PC-3 (cell line): Measurements from ENCODE around the gene KDF1. TPM values are rescaled to one million over a fixed set of nuclear protein-coding genes. Genes with fewer than 3 reads are reported as not detected.

Experiments used
- ATAC-seq: fragments of 200-7000 bp; cut with Tn5 transposase; 2 replicates; pipeline ENCODE4 v1.9.1; 2020; ENCODE audit warnings: mild to moderate bottlenecking, moderate library complexity
- BruUV-seq: library from RNA; stranded (reverse); fragments of 400-500 nt; replicated peaks from 2 replicates; lab custom pipeline; 2021; lab: Mats Ljungman, UMichigan
- CTCF ChIA-PET: fragments of 300-600 bp; sonication (Branson Sonifier 250); formaldehyde crosslinking; loops from one replicate; lab custom pipeline; 2022; ENCODE audit warnings: antibody characterized with exemption; lab: Charles Lee
- POLR2A ChIA-PET: fragments of 300-600 bp; sonication (Branson Sonifier 250); formaldehyde crosslinking; loops from one replicate; lab custom pipeline; 2022; ENCODE audit warnings: antibody characterized with exemption; ENCODE audit not compliant: unreplicated experiment; lab: Charles Lee
- DNase-seq: peaks from one replicate; pipeline ENCODE4 v3.0.0-alpha.2; 2015
- H2AFZ ChIP-seq: fragments of 300-600 bp; sonication (generic); 2 replicates; pipeline ENCODE4 v1.6.0; 2016; ENCODE audit warnings: antibody characterized with exemption, low read length
- H3F3A ChIP-seq: fragments of 300-600 bp; sonication (generic); one replicate; pipeline ENCODE4 v1.6.0; 2017; ENCODE audit warnings: antibody characterized with exemption, low read length, control low read depth, mild to moderate bottlenecking; ENCODE audit not compliant: unreplicated experiment
- H3K27ac ChIP-seq: fragments of 300-600 bp; sonication (generic); 2 replicates; pipeline ENCODE4 v1.5.1; 2016; ENCODE audit warnings: mild to moderate bottlenecking, low read length
- H3K27me3 ChIP-seq: fragments of 300-600 bp; sonication (generic); 2 replicates; pipeline ENCODE4 v1.6.1; 2016; ENCODE audit warnings: low read length, mixed read lengths
- H3K36me3 ChIP-seq: fragments of 300-600 bp; sonication (generic); 2 replicates; pipeline ENCODE4 v1.6.1; 2016; ENCODE audit warnings: low read depth, mixed run types, low read length, mixed read lengths
- H3K4me1 ChIP-seq: fragments of 300-600 bp; sonication (generic); 2 replicates; pipeline ENCODE4 v1.5.1; 2016; ENCODE audit warnings: low read length; ENCODE audit not compliant: insufficient read depth
- H3K4me2 ChIP-seq: fragments of 300-600 bp; sonication (generic); 2 replicates; pipeline ENCODE4 v1.6.0; 2016; ENCODE audit warnings: low read length
- H3K4me3 ChIP-seq: fragments of 300-600 bp; sonication (generic); 2 replicates; pipeline ENCODE4 v1.5.1; 2016; ENCODE audit warnings: mild to moderate bottlenecking, low read length, mixed read lengths
- H3K79me2 ChIP-seq: fragments of 300-600 bp; sonication (generic); 2 replicates; pipeline ENCODE4 v1.6.1; 2017; ENCODE audit warnings: low read length, mixed read lengths
- H3K9ac ChIP-seq: fragments of 300-600 bp; sonication (generic); 2 replicates; pipeline ENCODE4 v1.6.0; 2016; ENCODE audit warnings: mild to moderate bottlenecking, low read length
- H3K9me2 ChIP-seq: fragments of 300-600 bp; sonication (generic); replicated peaks from 2 replicates; pipeline ENCODE4 v1.6.1; 2016; ENCODE audit warnings: mixed run types, low read length, mixed read lengths
- H3K9me3 ChIP-seq: fragments of 300-600 bp; sonication (generic); 2 replicates; pipeline ENCODE4 v1.6.1; 2016; ENCODE audit warnings: low read length, mixed read lengths
- H4K20me1 ChIP-seq: fragments of 300-600 bp; sonication (generic); 2 replicates; pipeline ENCODE4 v1.6.1; 2016; ENCODE audit warnings: low read length, mixed read lengths
- EZH2 ChIP-seq: fragments of 300-600 bp; sonication (generic); IDR thresholded peaks from one replicate; pipeline ENCODE4 v1.6.1; 2017; ENCODE audit warnings: antibody characterized with exemption, mild to moderate bottlenecking, low read length; ENCODE audit not compliant: unreplicated experiment
- EZH2phosphoT487 ChIP-seq: fragments of 300-600 bp; sonication (generic); IDR thresholded peaks from 2 replicates; pipeline ENCODE4 v1.6.1; 2018; ENCODE audit warnings: mild to moderate bottlenecking, antibody characterized with exemption, low read length, borderline replicate concordance
- intact Hi-C: fragments of 100-400 bp; cut with micrococcal nuclease; formaldehyde crosslinking; loops from 2 replicates; pipeline ENCODE4 v1.9.0; 2023
- total RNA-seq: library from RNA; depleted of rRNA; stranded (reverse); fragments of >200 nt; gene quantifications from 2 replicates; pipeline ENCODE4 v1.2.3, GENCODE V29; 2014
- TF ChIP-seq, protein P1 (sequence below): fragments of 300-600 bp; sonication (generic); conservative IDR thresholded peaks from 2 replicates; pipeline ENCODE4 v1.5.1; 2017; ENCODE audit warnings: antibody characterized with exemption, low read depth, mild to moderate bottlenecking, low read length

KDF1 gene
- total RNA-seq, 1 experiment from 2014 or later: 22.9 TPM

DNA sequence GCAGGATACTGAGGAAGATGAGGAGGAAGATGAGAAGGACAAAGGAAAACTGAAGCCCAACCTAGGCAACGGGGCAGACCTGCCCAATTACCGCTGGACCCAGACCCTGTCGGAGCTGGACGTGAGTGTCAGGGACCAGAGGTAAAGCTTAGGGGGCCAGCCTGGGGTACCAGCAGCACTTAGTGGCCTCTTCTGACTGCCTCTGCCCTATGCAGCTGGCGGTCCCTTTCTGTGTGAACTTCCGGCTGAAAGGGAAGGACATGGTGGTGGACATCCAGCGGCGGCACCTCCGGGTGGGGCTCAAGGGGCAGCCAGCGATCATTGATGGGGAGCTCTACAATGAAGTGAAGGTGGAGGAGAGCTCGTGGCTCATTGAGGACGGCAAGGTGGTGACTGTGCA, 17.6 kb downstream of the KDF1 start:
- no TSS peak for BruUV-seq
- POLR2A ChIA-PET: interaction anchor here (0.7 kb wide), 1 partner anchor 152 kb away, joined by 3 read pairs; no protein-coding TSS in a partner anchor

GRCh38 chr1:26941311-26941710, 19.0 kb downstream of the KDF1 start:
- Histone ChIP-seq H3K4me3 (no peak overlapping the region), H3K36me3 (peaks cover 51% of the 10 kb centered on the region), H3K79me2 (peaks cover 36% of the 10 kb centered on the region), H3K4me1 (no peaks in the 10 kb centered on the region), H3K27me3 (no peaks in the 10 kb centered on the region), H3K9me2 (no peaks in the 10 kb centered on the region), H3K9me3 (no peaks in the 10 kb centered on the region), H3F3A (no peaks in the 10 kb centered on the region), H2AFZ (no peak overlapping the region), H3K4me2 (no peak overlapping the region), H3K9ac (no peak overlapping the region), H4K20me1 (no peaks in the 10 kb centered on the region), H3K27ac (no peak overlapping the region)
- CTCF ChIA-PET: interaction anchor here (0.5 kb wide), 1 partner anchor 616 kb away, joined by 3 read pairs; no protein-coding TSS in a partner anchor
- POLR2A ChIA-PET: no interaction called here
- no TSS peak for BruUV-seq
- DNase-seq: no peak
- TF ChIP-seq, protein P1, sequence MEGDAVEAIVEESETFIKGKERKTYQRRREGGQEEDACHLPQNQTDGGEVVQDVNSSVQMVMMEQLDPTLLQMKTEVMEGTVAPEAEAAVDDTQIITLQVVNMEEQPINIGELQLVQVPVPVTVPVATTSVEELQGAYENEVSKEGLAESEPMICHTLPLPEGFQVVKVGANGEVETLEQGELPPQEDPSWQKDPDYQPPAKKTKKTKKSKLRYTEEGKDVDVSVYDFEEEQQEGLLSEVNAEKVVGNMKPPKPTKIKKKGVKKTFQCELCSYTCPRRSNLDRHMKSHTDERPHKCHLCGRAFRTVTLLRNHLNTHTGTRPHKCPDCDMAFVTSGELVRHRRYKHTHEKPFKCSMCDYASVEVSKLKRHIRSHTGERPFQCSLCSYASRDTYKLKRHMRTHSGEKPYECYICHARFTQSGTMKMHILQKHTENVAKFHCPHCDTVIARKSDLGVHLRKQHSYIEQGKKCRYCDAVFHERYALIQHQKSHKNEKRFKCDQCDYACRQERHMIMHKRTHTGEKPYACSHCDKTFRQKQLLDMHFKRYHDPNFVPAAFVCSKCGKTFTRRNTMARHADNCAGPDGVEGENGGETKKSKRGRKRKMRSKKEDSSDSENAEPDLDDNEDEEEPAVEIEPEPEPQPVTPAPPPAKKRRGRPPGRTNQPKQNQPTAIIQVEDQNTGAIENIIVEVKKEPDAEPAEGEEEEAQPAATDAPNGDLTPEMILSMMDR: no peak
- TF ChIP-seq EZH2 (no peak), EZH2phosphoT487 (no peak)
- intact Hi-C loops: no loop called here
- no peak for ATAC-seq

More for the DNA sequence above, 17.6 kb downstream of the KDF1 start:
- Histone ChIP-seq H3K27ac (no peak overlapping the region), H2AFZ (no peak overlapping the region), H3K9ac (no peak overlapping the region), H3K4me3 (no peak overlapping the region), H3F3A (no peaks in the 10 kb centered on the region), H3K79me2 (peaks cover 23% of the 10 kb centered on the region), H3K36me3 (peaks cover 47% of the 10 kb centered on the region), H3K9me2 (no peaks in the 10 kb centered on the region), H3K27me3 (no peaks in the 10 kb centered on the region), H3K9me3 (no peaks in the 10 kb centered on the region), H4K20me1 (no peaks in the 10 kb centered on the region), H3K4me2 (no peak overlapping the region), H3K4me1 (no peaks in the 10 kb centered on the region)
- no peak for ATAC-seq
- DNase-seq: no peak
- CTCF ChIA-PET: no interaction called here
- no peak for TF ChIP-seq EZH2
- TF ChIP-seq, protein P1: no peak
- TF ChIP-seq EZH2phosphoT487: no peak
- intact Hi-C loops: no loop called here

- peaks cover 52% of the 10 kb centered on the region for H3K79me2 ChIP-seq
- H3K9ac ChIP-seq: no peak overlapping the region
- BruUV-seq: no TSS peak
- H3K9me2 ChIP-seq: no peaks in the 10 kb centered on the region
- no peak overlapping the region for H2AFZ ChIP-seq
- ATAC-seq (no peak), DNase-seq (no peak)
- H4K20me1 ChIP-seq: 0 out of 2 replicates have a peak, but pooled peaks cover 6% of the 10 kb centered on the region
- CTCF ChIA-PET: no interaction called here
- H3K9me3 ChIP-seq: no peaks in the 10 kb centered on the region
- H3K4me2 ChIP-seq: no peak overlapping the region
- no peaks in the 10 kb centered on the region for H3K27me3 ChIP-seq
- no peaks in the 10 kb centered on the region for H3K4me1 ChIP-seq
- TF ChIP-seq, protein P1: no peak
- TF ChIP-seq EZH2phosphoT487: no peak
- TF ChIP-seq EZH2: no peak
- peaks cover 44% of the 10 kb centered on the region for H3K36me3 ChIP-seq
- H3K4me3 ChIP-seq: no peak overlapping the region
- POLR2A ChIA-PET: no interaction called here
- no peaks in the 10 kb centered on the region for H3F3A ChIP-seq
- intact Hi-C loops: no loop called here
- H3K27ac ChIP-seq: no peak overlapping the region
Measured at GRCh38 chr1:26938659-26939025, 21.6 kb downstream of the KDF1 start.
